Mesothelial cell of epicardium (in vitro differentiated cells): Measurements from ENCODE around the gene TMEM62. TPM values are rescaled to one million over a fixed set of nuclear protein-coding genes. Genes with fewer than 3 reads are reported as not detected.

Source experiments
- DNase-seq, 2 experiments: peaks; one replicate each; pipeline ENCODE4 v3.0.0; 2021; ENCODE audit warnings: low spot score in 2 of 2; ENCODE audit not compliant: unreplicated experiment in 2 of 2
- H3K27ac Mint-ChIP-seq: 2 replicates; pipeline ENCODE4 v1.8.0; 2021; ENCODE audit warnings: mixed read lengths
- H3K27me3 Mint-ChIP-seq: 2 replicates; pipeline ENCODE4 v1.8.0; 2021; ENCODE audit warnings: low read depth, mixed read lengths
- H3K36me3 Mint-ChIP-seq: 2 replicates; pipeline ENCODE4 v1.8.0; 2021; ENCODE audit warnings: mixed read lengths
- H3K4me1 Mint-ChIP-seq: 2 replicates; pipeline ENCODE4 v1.8.0; 2021; ENCODE audit warnings: mixed read lengths
- H3K4me3 Mint-ChIP-seq: 2 replicates; pipeline ENCODE4 v1.8.0; 2021; ENCODE audit warnings: mild to moderate bottlenecking, moderate library complexity, mixed read lengths
- H3K9me3 Mint-ChIP-seq: 2 replicates; pipeline ENCODE4 v1.8.0; 2021; ENCODE audit warnings: mixed read lengths
- total RNA-seq: library from RNA; stranded (reverse); gene quantifications from 3 replicates; pipeline ENCODE4 v1.2.1, GENCODE V29; 2021
- TF ChIP-seq, protein P1 (sequence below): fragments of 200-600 bp; sonication (generic); IDR thresholded peaks from one replicate; pipeline ENCODE4 v1.5.0; 2021; ENCODE audit warnings: antibody characterized with exemption; ENCODE audit not compliant: unreplicated experiment

The TMEM62 gene
- total RNA-seq, 1 donor from 2014 or later, result 13.4 TPM

DNA sequence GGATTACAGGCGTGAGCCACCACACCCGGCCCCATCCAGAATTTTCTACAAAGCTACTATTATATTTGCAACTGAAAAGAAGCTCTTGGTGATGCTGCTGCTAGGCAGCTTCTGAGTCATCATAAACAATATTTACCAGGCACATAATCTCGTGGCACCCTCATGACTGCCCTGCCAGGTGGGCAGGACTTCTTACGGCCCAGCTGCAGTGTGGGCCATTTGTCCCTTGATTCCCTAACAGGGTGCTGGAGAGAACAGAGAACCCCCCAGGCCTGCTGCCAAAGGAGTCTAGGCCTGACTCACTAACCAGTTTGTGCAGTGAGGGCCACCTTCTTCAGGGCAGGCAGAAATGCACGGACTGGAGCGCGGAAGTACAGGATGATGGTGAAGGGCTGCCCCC lies 82.6 kb downstream of the TMEM62 start:
- TF ChIP-seq, protein P1, sequence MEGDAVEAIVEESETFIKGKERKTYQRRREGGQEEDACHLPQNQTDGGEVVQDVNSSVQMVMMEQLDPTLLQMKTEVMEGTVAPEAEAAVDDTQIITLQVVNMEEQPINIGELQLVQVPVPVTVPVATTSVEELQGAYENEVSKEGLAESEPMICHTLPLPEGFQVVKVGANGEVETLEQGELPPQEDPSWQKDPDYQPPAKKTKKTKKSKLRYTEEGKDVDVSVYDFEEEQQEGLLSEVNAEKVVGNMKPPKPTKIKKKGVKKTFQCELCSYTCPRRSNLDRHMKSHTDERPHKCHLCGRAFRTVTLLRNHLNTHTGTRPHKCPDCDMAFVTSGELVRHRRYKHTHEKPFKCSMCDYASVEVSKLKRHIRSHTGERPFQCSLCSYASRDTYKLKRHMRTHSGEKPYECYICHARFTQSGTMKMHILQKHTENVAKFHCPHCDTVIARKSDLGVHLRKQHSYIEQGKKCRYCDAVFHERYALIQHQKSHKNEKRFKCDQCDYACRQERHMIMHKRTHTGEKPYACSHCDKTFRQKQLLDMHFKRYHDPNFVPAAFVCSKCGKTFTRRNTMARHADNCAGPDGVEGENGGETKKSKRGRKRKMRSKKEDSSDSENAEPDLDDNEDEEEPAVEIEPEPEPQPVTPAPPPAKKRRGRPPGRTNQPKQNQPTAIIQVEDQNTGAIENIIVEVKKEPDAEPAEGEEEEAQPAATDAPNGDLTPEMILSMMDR, result no peak
- DNase-seq, result no peak
- Mint-ChIP-seq H3K4me3 (no peak overlapping the region), H3K27ac (no peak overlapping the region), H3K27me3 (peaks cover 2% of the 10 kb centered on the region), H3K9me3 (peaks cover 3% of the 10 kb centered on the region), H3K36me3 (no peaks in the 10 kb centered on the region), H3K4me1 (peaks cover 7% of the 10 kb centered on the region)

DNA sequence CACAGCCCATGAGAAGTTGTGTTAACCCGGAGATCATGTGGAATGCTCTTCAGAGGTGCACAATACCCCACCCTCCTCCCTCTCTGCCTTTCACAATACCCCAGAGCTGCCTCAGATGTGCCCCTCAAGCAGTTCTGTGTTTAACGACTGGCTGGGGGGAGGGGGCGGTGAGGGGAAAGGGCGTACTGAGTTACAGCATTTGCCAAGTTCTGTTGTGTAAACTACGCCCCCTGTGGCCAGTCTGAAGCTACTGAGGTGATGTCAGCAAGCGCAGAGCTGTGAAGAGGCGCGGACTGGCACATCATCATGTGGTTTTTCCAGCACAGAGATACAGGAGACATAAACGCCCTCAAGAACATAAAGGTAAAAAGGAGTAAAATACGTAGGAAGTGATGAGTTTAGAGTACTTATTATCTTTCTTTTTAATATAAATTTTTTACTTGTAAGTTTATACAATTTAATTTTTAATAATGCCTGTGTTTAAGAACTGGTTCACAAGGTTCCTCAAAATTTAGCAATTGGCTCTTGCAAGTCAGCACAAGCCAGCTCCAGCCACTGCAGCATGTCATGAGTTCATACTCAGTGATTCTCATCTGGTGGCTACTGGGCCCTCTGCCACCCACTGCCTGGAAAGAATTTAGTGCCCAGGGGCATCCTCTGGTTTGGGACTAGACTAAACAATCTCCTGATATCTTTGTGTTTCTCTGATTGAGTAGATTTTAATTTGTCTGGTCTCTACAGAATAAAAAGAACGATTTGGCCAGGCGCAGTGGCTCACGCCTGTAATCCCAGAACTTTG lies 85.7 kb downstream of the TMEM62 start:
- Mint-ChIP-seq H3K27me3 (peaks cover 5% of the 10 kb centered on the region), H3K4me1 (peaks cover 14% of the 10 kb centered on the region), H3K4me3 (no peak overlapping the region), H3K9me3 (peaks cover 3% of the 10 kb centered on the region), H3K27ac (no peak overlapping the region), H3K36me3 (no peaks in the 10 kb centered on the region)
- TF ChIP-seq, protein P1, result peak; percentile 38
- no peak for DNase-seq

DNA sequence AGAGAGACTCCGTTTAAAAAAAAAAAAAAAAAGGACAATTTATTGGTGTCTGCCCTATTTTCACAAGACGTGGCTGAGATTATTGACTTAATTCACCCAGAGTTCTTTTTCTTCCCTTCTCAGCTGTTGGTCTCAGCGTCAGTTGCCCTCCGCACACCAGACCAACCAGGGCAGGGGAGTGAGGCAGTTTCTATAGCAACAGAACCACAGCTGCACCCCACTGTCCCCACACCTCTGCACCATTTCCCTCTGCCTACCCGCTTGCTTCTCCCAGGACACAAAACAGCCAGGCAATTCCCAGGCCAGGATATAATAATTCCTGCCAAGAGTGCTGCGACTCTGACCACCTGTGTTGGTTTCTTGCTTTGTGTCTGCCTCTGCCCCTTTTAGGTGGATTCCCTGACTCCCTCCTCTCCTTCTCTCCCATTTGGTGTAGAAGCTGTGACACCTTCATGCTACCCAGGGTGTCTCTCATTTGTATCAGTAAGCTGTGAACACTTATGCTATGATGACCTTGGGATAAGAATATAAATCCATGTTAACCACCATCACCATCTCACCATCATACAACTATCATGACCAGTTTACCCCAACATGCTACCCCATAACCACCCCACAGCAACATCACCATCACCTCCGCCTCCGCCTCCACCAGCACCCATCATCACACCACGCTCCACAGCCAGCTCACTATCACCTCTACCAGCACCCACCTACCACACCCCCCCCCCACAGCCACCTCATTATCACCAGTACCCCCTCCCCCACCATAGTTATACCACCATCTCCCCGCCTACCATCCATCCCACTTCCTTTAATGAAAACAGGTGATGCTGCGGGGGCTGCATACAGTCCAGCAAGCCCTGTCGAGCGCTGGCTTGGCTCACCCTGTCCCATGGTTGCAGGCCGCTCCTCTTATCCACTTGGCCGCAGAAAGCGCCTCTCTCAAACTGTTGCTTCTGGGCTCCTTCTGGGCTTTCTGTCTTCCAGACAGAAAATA lies 86.8 kb downstream of the TMEM62 start:
- no peak for DNase-seq
- Mint-ChIP-seq H3K27me3 (peaks cover 9% of the 10 kb centered on the region), H3K4me1 (peaks cover 14% of the 10 kb centered on the region), H3K9me3 (peaks cover 3% of the 10 kb centered on the region), H3K27ac (no peak overlapping the region), H3K4me3 (no peak overlapping the region), H3K36me3 (no peaks in the 10 kb centered on the region)
- TF ChIP-seq, protein P1, result no peak

DNA sequence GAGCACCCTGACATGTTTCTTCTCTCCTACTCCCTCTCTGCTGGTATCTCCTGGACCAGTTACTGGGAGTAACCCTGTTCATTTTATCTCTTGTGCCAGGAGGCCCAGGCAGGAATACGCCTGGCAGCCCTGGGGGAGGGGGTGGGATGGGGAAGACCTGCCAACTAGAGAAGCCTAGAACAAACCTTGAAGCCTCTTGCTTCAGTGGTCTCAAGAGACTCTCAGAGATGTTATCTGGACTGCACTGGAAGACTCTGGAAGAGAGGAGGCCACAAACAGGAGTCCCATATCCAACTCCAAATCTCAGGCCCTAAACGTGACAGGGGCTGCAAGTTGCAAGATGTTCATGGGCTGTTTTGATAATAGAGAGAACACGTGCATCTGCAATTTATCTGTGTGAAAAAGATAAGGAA lies 87.6 kb downstream of the TMEM62 start, which contains the start of gene EPB42:
Gene EPB42, minus strand, starts transcription at position 28 of the 413 bp plus-strand sequence. CDS start 193 bp downstream, outside the sequence.
- H3K4me1 Mint-ChIP-seq, result peaks cover 14% of the 10 kb centered on the region
- peaks cover 9% of the 10 kb centered on the region for H3K27me3 Mint-ChIP-seq
- no peak within 1 kb of the TSS for H3K27ac Mint-ChIP-seq
- TF ChIP-seq, protein P1, result no peak
- peaks cover 3% of the 10 kb centered on the region for H3K9me3 Mint-ChIP-seq
- no peak within 1 kb of the TSS for H3K4me3 Mint-ChIP-seq
- H3K36me3 Mint-ChIP-seq, result no peaks in the 10 kb centered on the region
- no peak for DNase-seq

DNA sequence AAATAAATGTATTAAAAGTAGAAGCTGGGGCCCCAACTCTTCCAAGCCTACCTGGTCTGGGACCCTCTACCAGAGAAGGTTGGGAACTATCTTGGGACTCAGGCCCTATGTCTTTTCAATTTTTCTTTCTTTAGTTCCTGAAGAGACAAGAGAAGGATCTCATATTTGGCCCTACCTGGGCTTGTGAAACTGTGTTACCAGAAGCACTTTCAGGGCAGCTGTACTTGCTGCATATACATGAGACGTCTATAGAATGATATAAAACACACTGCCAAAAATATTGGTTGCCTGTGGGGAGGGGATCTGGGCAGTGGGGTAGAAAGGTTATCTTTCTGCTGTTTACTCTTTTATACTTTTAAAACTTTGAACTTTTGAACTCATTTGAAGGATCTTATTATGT lies 88.0 kb downstream of the TMEM62 start:
- Mint-ChIP-seq H3K36me3 (no peaks in the 10 kb centered on the region), H3K4me3 (no peak overlapping the region), H3K4me1 (peaks cover 14% of the 10 kb centered on the region), H3K9me3 (peaks cover 3% of the 10 kb centered on the region), H3K27me3 (peaks cover 9% of the 10 kb centered on the region), H3K27ac (no peak overlapping the region)
- TF ChIP-seq, protein P1, result no peak
- no peak for DNase-seq
